Fibroblast of lung (primary cell): Measurements from ENCODE around the gene MICAL3. TPM values are rescaled to one million over a fixed set of nuclear protein-coding genes. Genes with fewer than 3 reads are reported as not detected.

ENCODE experiments used
- DNase-seq, 2 donors: peaks; one replicate each; pipeline versions ENCODE4 v3.0.0 to v3.0.0-alpha.2; 2010; ENCODE audit warnings: low read depth in 2 of 2
- H2AFZ ChIP-seq: 2 replicates; pipeline ENCODE4 v1.5.1; 2012; ENCODE audit warnings: low read length, control low read depth, inconsistent platforms
- H3K27ac ChIP-seq: 2 replicates; pipeline ENCODE4 v1.5.1; 2011; ENCODE audit warnings: low read length, control low read depth; ENCODE audit not compliant: insufficient read depth
- H3K27me3 ChIP-seq: 2 replicates; pipeline ENCODE4 v1.5.1; 2011; ENCODE audit warnings: mild to moderate bottlenecking, low read length; ENCODE audit not compliant: control insufficient read depth, insufficient read depth
- H3K36me3 ChIP-seq: 2 replicates; pipeline ENCODE4 v1.5.1; 2011; ENCODE audit warnings: low read length; ENCODE audit not compliant: control insufficient read depth, insufficient read depth
- H3K4me1 ChIP-seq: 2 replicates; pipeline ENCODE4 v1.5.1; 2011; ENCODE audit warnings: low read length; ENCODE audit not compliant: control insufficient read depth, insufficient read depth; ENCODE audit errors: extremely low read depth
- H3K4me2 ChIP-seq: 2 replicates; pipeline ENCODE4 v1.5.1; 2011; ENCODE audit warnings: low read length, control low read depth; ENCODE audit not compliant: insufficient read depth; ENCODE audit errors: extremely low read depth
- H3K4me3 ChIP-seq, 4 experiments: fragments of 200-600 bp in 1 of 4; sonication (generic) in 1 of 4; replicated peaks in 1 of 4; 2 replicates each; pipeline ENCODE4 v1.5.1; 2011 to 2016; ENCODE audit warnings: low read length in 4 of 4, low read depth in 3 of 4, mild to moderate bottlenecking in 3 of 4, control low read depth in 2 of 4, inconsistent platforms in 1 of 4, mixed read lengths in 1 of 4; ENCODE audit not compliant: insufficient read depth in 1 of 4; ENCODE audit errors: control extremely low read depth in 1 of 4
- H3K79me2 ChIP-seq: 2 replicates; pipeline ENCODE4 v1.5.1; 2012; ENCODE audit warnings: mild to moderate bottlenecking, low read length, inconsistent platforms; ENCODE audit not compliant: control insufficient read depth, insufficient read depth
- H3K9ac ChIP-seq: 2 replicates; pipeline ENCODE4 v1.5.1; 2011; ENCODE audit warnings: mild to moderate bottlenecking, low read length, control low read depth; ENCODE audit not compliant: insufficient read depth
- H3K9me3 ChIP-seq: 2 replicates; pipeline ENCODE4 v1.5.1; 2012; ENCODE audit warnings: low read depth, low read length; ENCODE audit not compliant: control insufficient read depth, insufficient read depth
- H4K20me1 ChIP-seq: 2 replicates; pipeline ENCODE4 v1.5.1; 2011; ENCODE audit warnings: low read length; ENCODE audit not compliant: control insufficient read depth, insufficient read depth; ENCODE audit errors: extremely low read depth
- CTCF ChIP-seq, 2 donors: IDR thresholded peaks in 1 of 2; conservative IDR thresholded peaks in 1 of 2; 1 replicate in 1 of 2; 2 replicates in 1 of 2; pipeline ENCODE4 v1.5.1; 2011 to 2012; ENCODE audit warnings: low read length in 2 of 2, control low read depth in 1 of 2, inconsistent platforms in 1 of 2, low read depth in 1 of 2, mild to moderate bottlenecking in 1 of 2
- EZH2 ChIP-seq: IDR thresholded peaks from 2 replicates; pipeline ENCODE4 v1.5.1; 2012; ENCODE audit warnings: low read length, control low read depth, mild to moderate bottlenecking; ENCODE audit errors: missing control alignments
- polyA plus RNA-seq, 2 donors: library from polyadenylated mRNA; depleted of rRNA in 1 of 2; stranded (reverse) in 1 of 2; unstranded in 1 of 2; fragments of >200 nt; gene quantifications; 2 replicates each; pipeline ENCODE4 v1.2.1, GENCODE V29; 2011 to 2012; ENCODE audit warnings: missing spikeins in 1 of 2
- total RNA-seq: library from RNA; depleted of rRNA; stranded (reverse); fragments of >200 nt; gene quantifications from 2 replicates; pipeline ENCODE4 v1.2.1, GENCODE V29; 2014

MICAL3 gene
- total and polyA plus RNA-seq, 2 donors (not counting 1 experiment from before 2014, with no cell fraction given): 10.8 to 22.6 TPM

GRCh38 chr22:17980638-17981051, 43.7 kb downstream of the MICAL3 start:
- Histone ChIP-seq H3K4me1 (peaks cover 8% of the 10 kb centered on the region), H3K4me3 (peak overlapping the region in 3 of 4 experiments; percentile 6 to 38 (median 23)), H2AFZ (peak overlapping the region; percentile 30), H3K4me2 (peak overlapping the region; percentile 82), H3K27ac (no peak overlapping the region), H3K36me3 (no peaks in the 10 kb centered on the region), H3K27me3 (no peaks in the 10 kb centered on the region), H4K20me1 (no peaks in the 10 kb centered on the region), H3K9me3 (no peaks in the 10 kb centered on the region), H3K9ac (no peak overlapping the region), H3K79me2 (peaks cover 33% of the 10 kb centered on the region)
- peak in 1 of 2 donors; percentile 47 for DNase-seq
- TF ChIP-seq CTCF (conservative IDR thresholded peaks at IDR 0.05 in 1 of 2, IDR thresholded peaks at IDR 0.05 in 1 of 2; ENCODE audit: low read depth in 1 of 2, low read length in 2 of 2): no peak
- no peak for TF ChIP-seq EZH2

- no peak overlapping the region for H3K27ac ChIP-seq
- no peaks in the 10 kb centered on the region for H3K36me3 ChIP-seq
- H3K4me2 ChIP-seq: peak overlapping the region; percentile 82
- H3K4me1 ChIP-seq: peaks cover 8% of the 10 kb centered on the region
- H3K27me3 ChIP-seq: no peaks in the 10 kb centered on the region
- H3K4me3 ChIP-seq: peak overlapping the region in 2 of 4 experiments; percentile 6 to 38
- no peak overlapping the region for H2AFZ ChIP-seq
- TF ChIP-seq EZH2 (no peak), CTCF (conservative IDR thresholded peaks at IDR 0.05 in 1 of 2, IDR thresholded peaks at IDR 0.05 in 1 of 2; ENCODE audit: low read depth in 1 of 2, low read length in 2 of 2) (no peak)
- peaks cover 31% of the 10 kb centered on the region for H3K79me2 ChIP-seq
- no peak overlapping the region for H3K9ac ChIP-seq
- no peaks in the 10 kb centered on the region for H4K20me1 ChIP-seq
- H3K9me3 ChIP-seq: no peaks in the 10 kb centered on the region
- DNase-seq: no peak
These were observed 44.3 kb downstream of the MICAL3 start for GRCh38 chr22:17980015-17980590.

- no peaks in the 10 kb centered on the region for H4K20me1 ChIP-seq
- no peaks in the 10 kb centered on the region for H3K9me3 ChIP-seq
- DNase-seq: no peak
- H3K27me3 ChIP-seq: no peaks in the 10 kb centered on the region
- H2AFZ ChIP-seq: no peak overlapping the region
- no peak for TF ChIP-seq EZH2
- H3K9ac ChIP-seq: no peak overlapping the region
- H3K79me2 ChIP-seq: peaks cover 27% of the 10 kb centered on the region
- no peak overlapping the region for H3K27ac ChIP-seq
- no peak overlapping the region for H3K4me2 ChIP-seq
- H3K4me1 ChIP-seq: peaks cover 15% of the 10 kb centered on the region
- H3K36me3 ChIP-seq: no peaks in the 10 kb centered on the region
- H3K4me3 ChIP-seq: no peak overlapping the region
These were observed 46.3 kb downstream of the MICAL3 start for GRCh38 chr22:17978027-17978426.
